GM12873 (cell line): ENCODE data around the gene ERC1.

Experiments used
- CTCF ChIP-seq: IDR thresholded peaks from 2 replicates; pipeline ENCODE4 v1.5.1; 2012; ENCODE audit warnings: low read depth, mild to moderate bottlenecking, moderate library complexity, low read length, control low read depth; ENCODE audit not compliant: insufficient read depth; ENCODE audit errors: missing control alignments

ERC1 gene

GRCh38 chr12:1280059-1280458, 289.0 kb downstream of the ERC1 start:
- no peak for TF ChIP-seq CTCF

- TF ChIP-seq CTCF = no peak
Observed at GRCh38 chr12:1281683-1282366, 290.8 kb downstream of the ERC1 start.

GRCh38 chr12:1282670-1283315, 291.8 kb downstream of the ERC1 start:
- no peak for TF ChIP-seq CTCF

GRCh38 chr12:1283316-1283715, 292.3 kb downstream of the ERC1 start:
- no peak for TF ChIP-seq CTCF

DNA sequence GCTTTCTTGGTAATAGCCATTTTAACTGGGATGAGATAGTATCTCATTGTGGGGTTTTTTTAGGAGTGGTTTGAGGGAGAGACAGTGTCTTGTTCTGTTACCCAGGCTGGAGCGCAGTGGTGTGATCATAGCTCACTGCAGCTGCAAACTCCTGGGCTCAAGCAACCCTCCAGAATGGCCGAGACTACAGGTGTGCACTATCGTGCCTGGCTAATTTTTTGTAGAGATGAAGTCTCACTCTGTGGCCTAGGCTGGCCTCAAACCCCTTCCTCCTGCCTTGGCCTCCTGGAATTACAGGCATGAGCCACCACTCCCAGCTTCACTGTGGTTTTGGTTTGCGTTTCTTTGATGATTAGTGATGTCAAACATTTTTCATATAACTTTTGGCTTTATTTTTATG, 293.6 kb downstream of the ERC1 start:
- TF ChIP-seq CTCF = no peak

DNA sequence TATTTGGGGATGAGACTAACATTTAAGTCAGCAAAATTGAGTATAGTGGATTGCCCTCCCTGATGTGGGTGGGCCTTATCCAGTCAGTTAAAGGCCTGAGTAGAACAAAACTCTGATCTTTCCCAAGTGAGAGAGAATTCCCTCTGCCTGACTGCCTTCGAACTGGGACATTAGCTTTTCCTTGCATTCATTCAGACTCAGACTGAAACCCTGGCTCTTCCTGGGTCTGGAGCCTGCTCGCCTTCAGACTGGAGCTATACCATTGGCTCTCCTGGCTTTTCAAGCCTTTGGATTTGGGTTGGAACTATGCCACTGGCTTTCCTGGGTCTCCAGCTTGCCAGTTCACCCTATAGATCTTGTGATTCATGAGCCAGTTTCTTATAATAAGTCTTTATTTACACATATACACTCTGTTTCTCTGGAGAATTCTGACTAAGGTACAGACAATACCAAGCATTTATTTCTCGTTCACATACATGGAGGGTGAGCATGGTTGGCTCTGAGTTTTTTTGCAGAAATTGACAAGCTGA, 296.5 kb downstream of the ERC1 start:
- no peak for TF ChIP-seq CTCF

- no peak for TF ChIP-seq CTCF
Observed at GRCh38 chr12:1288333-1288732, 297.3 kb downstream of the ERC1 start.
